ENCODE measurements around the gene DNAJB6.

DNAJB6 gene

DNA sequence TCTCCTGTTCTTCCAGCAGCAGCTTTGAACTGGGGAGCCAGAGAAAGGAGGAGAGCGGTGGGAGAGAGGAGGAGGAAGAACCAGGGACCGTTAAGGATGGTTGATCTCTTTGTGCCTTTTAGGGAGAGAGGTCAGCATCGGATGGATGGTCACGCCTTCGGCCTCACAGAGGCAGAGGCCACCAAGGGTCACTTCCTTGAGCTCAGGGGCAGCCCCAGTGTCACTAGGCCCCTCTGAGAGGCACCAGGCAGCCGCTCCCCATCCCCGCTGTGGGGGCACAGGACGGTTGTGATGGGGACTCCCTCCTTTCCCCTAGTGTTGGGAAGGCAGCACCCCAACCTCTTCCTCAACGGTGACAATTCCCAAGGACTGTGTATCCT lies 121.4 kb downstream of the DNAJB6 start:
- Histone ChIP-seq H3K9ac (ENCODE audit: low read depth, low read length) (no peak overlapping the region), H3K9me3 (ENCODE audit: insufficient read depth, low read length, severe bottlenecking) (peaks cover 2% of the 10 kb centered on the region), H3K4me1 (ENCODE audit: insufficient read depth, low read length) (no peaks in the 10 kb centered on the region), H3K79me2 (ENCODE audit: insufficient read depth, low read length) (no peaks in the 10 kb centered on the region), H3K27ac (ENCODE audit: low read length) (no peak overlapping the region), H3K4me3 (ENCODE audit: low read depth in 1 of 2, low read length in 2 of 2) (no peak overlapping the region), H3K4me2 (ENCODE audit: insufficient read depth, low read length) (no peak overlapping the region), H4K20me1 (ENCODE audit: insufficient read depth, low read length) (no peaks in the 10 kb centered on the region), H3K27me3 (ENCODE audit: insufficient read depth, low read length, poor library complexity) (no peaks in the 10 kb centered on the region), H3K36me3 (ENCODE audit: insufficient read depth, low read length) (no peaks in the 10 kb centered on the region), H2AFZ (ENCODE audit: low read depth, low read length) (no peak overlapping the region)
- ATAC-seq (ENCODE audit: insufficient read depth, low read depth), result no peak
- DNase-seq, result no peak
- TF ChIP-seq EZH2 (IDR thresholded peaks at IDR 0.05; ENCODE audit: borderline replicate concordance, low read depth, low read length, severe bottlenecking), result no peak
- TF ChIP-seq, protein P1, sequence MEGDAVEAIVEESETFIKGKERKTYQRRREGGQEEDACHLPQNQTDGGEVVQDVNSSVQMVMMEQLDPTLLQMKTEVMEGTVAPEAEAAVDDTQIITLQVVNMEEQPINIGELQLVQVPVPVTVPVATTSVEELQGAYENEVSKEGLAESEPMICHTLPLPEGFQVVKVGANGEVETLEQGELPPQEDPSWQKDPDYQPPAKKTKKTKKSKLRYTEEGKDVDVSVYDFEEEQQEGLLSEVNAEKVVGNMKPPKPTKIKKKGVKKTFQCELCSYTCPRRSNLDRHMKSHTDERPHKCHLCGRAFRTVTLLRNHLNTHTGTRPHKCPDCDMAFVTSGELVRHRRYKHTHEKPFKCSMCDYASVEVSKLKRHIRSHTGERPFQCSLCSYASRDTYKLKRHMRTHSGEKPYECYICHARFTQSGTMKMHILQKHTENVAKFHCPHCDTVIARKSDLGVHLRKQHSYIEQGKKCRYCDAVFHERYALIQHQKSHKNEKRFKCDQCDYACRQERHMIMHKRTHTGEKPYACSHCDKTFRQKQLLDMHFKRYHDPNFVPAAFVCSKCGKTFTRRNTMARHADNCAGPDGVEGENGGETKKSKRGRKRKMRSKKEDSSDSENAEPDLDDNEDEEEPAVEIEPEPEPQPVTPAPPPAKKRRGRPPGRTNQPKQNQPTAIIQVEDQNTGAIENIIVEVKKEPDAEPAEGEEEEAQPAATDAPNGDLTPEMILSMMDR (IDR thresholded peaks at IDR 0.05; ENCODE audit: borderline replicate concordance, extremely low read depth, low read length, poor library complexity, severe bottlenecking), result no peak

DNA sequence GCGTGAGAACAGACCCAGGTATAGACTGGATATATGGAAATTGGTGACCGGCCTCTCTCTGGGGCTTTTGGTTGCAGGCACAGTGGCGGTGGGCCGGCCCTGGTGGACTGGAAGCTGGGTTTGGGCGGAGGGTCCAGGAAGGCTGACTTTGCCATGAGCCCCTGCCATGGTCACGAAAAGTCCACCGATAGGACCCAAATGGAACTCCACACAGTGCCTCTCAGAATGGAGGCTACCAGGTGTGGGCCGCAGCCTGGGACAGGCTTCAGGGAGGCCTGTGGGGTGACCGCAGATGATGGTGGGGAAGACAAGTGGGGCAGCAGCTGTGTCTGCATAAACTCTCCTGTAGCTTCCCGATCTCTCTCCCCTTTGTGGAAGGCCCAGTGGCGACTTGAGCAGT lies 123.2 kb downstream of the DNAJB6 start:
- no peaks in the 10 kb centered on the region for H3K36me3 ChIP-seq (ENCODE audit: insufficient read depth, low read length)
- no peak for TF ChIP-seq EZH2 (IDR thresholded peaks at IDR 0.05; ENCODE audit: borderline replicate concordance, low read depth, low read length, severe bottlenecking)
- TF ChIP-seq, protein P1 (IDR thresholded peaks at IDR 0.05; ENCODE audit: borderline replicate concordance, extremely low read depth, low read length, poor library complexity, severe bottlenecking), result no peak
- DNase-seq, result no peak
- no peak for ATAC-seq (ENCODE audit: insufficient read depth, low read depth)
- no peaks in the 10 kb centered on the region for H3K27me3 ChIP-seq (ENCODE audit: insufficient read depth, low read length, poor library complexity)
- H3K9ac ChIP-seq (ENCODE audit: low read depth, low read length), result no peak overlapping the region
- H3K4me1 ChIP-seq (ENCODE audit: insufficient read depth, low read length), result no peaks in the 10 kb centered on the region
- no peaks in the 10 kb centered on the region for H3K79me2 ChIP-seq (ENCODE audit: insufficient read depth, low read length)
- no peak overlapping the region for H3K4me3 ChIP-seq (ENCODE audit: low read depth in 1 of 2, low read length in 2 of 2)
- H3K27ac ChIP-seq (ENCODE audit: low read length), result no peak overlapping the region
- H3K4me2 ChIP-seq (ENCODE audit: insufficient read depth, low read length), result no peak overlapping the region
- no peaks in the 10 kb centered on the region for H4K20me1 ChIP-seq (ENCODE audit: insufficient read depth, low read length)
- H2AFZ ChIP-seq (ENCODE audit: low read depth, low read length), result no peak overlapping the region
- H3K9me3 ChIP-seq (ENCODE audit: insufficient read depth, low read length, severe bottlenecking), result peaks cover 2% of the 10 kb centered on the region

DNA sequence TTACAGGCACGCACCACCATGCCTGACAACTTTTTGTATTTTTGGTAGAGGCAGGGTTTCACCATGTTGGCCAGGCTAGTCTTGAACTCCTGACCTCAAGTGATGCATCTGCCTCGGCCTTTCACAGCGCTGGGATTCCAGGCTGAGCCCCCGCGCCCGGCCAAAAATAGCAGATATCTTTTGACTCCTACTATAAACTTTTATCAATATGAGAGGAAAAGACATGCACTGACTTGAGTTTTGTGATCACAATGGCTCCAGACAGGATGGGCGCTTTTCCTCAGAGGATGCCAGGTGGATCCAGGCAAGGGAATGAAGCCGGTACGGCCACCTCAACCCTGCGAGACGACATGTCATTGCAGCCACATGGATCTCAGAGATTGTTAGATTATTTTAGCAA lies 123.9 kb downstream of the DNAJB6 start:
- no peak overlapping the region for H2AFZ ChIP-seq (ENCODE audit: low read depth, low read length)
- H3K9ac ChIP-seq (ENCODE audit: low read depth, low read length), result no peak overlapping the region
- H3K79me2 ChIP-seq (ENCODE audit: insufficient read depth, low read length), result no peaks in the 10 kb centered on the region
- H3K36me3 ChIP-seq (ENCODE audit: insufficient read depth, low read length), result no peaks in the 10 kb centered on the region
- H3K27ac ChIP-seq (ENCODE audit: low read length), result no peak overlapping the region
- no peak overlapping the region for H3K4me3 ChIP-seq (ENCODE audit: low read depth in 1 of 2, low read length in 2 of 2)
- DNase-seq (no peak), ATAC-seq (ENCODE audit: insufficient read depth, low read depth) (no peak)
- no peak for TF ChIP-seq EZH2 (IDR thresholded peaks at IDR 0.05; ENCODE audit: borderline replicate concordance, low read depth, low read length, severe bottlenecking)
- TF ChIP-seq, protein P1 (IDR thresholded peaks at IDR 0.05; ENCODE audit: borderline replicate concordance, extremely low read depth, low read length, poor library complexity, severe bottlenecking), result no peak
- H3K9me3 ChIP-seq (ENCODE audit: insufficient read depth, low read length, severe bottlenecking), result no peaks in the 10 kb centered on the region
- H3K27me3 ChIP-seq (ENCODE audit: insufficient read depth, low read length, poor library complexity), result no peaks in the 10 kb centered on the region
- H3K4me2 ChIP-seq (ENCODE audit: insufficient read depth, low read length), result no peak overlapping the region
- no peaks in the 10 kb centered on the region for H3K4me1 ChIP-seq (ENCODE audit: insufficient read depth, low read length)
- no peaks in the 10 kb centered on the region for H4K20me1 ChIP-seq (ENCODE audit: insufficient read depth, low read length)
